Superior temporal gyrus (tissue), 1 donor: ENCODE measurements around the gene CSMD2.

Source experiments
- DNase-seq: peaks from one replicate; pipeline ENCODE4 v3.0.0-alpha.2; 2016; ENCODE audit errors: extremely low spot score

CSMD2 gene

GRCh38 chr1:33501774-33502173 lies 663.3 kb downstream of the CSMD2 start:
- DNase-seq, result no peak

- no peak for DNase-seq
These were observed 663.7 kb downstream of the CSMD2 start for GRCh38 chr1:33501309-33501708.

GRCh38 chr1:33500547-33500946 lies 664.5 kb downstream of the CSMD2 start:
- DNase-seq, result no peak

GRCh38 chr1:33497410-33497809 lies 667.6 kb downstream of the CSMD2 start:
- DNase-seq, result no peak

GRCh38 chr1:33494929-33495328 lies 670.1 kb downstream of the CSMD2 start:
- no peak for DNase-seq

GRCh38 chr1:33488624-33489023 lies 676.4 kb downstream of the CSMD2 start:
- no peak for DNase-seq

GRCh38 chr1:33482412-33482811 lies 682.6 kb downstream of the CSMD2 start:
- DNase-seq, result no peak

GRCh38 chr1:33477451-33477850 lies 687.6 kb downstream of the CSMD2 start:
- no peak for DNase-seq

- no peak for DNase-seq
These were observed 691.1 kb downstream of the CSMD2 start for GRCh38 chr1:33473900-33474299.

- DNase-seq, result peak; percentile 99
These were observed 692.6 kb downstream of the CSMD2 start, which contains the start of gene ZSCAN20 for GRCh38 chr1:33472269-33472980. ZSCAN20 (plus strand) TSS chr1:33472645; CDS start chr1:33479289, 6,644 bp downstream.

GRCh38 chr1:33471416-33471815 lies 693.6 kb downstream of the CSMD2 start:
- no peak for DNase-seq

GRCh38 chr1:33470495-33471012 lies 694.5 kb downstream of the CSMD2 start:
- peak; percentile 97 for DNase-seq

- no peak for DNase-seq
These were observed 695.3 kb downstream of the CSMD2 start for GRCh38 chr1:33469691-33470090.

- peak; percentile 25 for DNase-seq
These were observed 696.1 kb downstream of the CSMD2 start for GRCh38 chr1:33468967-33469366.

GRCh38 chr1:33468531-33468930 lies 696.5 kb downstream of the CSMD2 start:
- no peak for DNase-seq

- no peak for DNase-seq
These were observed 697.0 kb downstream of the CSMD2 start for GRCh38 chr1:33468011-33468410.

GRCh38 chr1:33466159-33466558 lies 698.9 kb downstream of the CSMD2 start:
- DNase-seq, result no peak

- DNase-seq, result no peak
These were observed 699.7 kb downstream of the CSMD2 start for GRCh38 chr1:33465316-33465715.

- no peak for DNase-seq
These were observed 700.5 kb downstream of the CSMD2 start for GRCh38 chr1:33464552-33464951.
